Spleen (tissue), 11 donors: ENCODE results near the gene LRCH4. TPM values are rescaled to one million over a fixed set of nuclear protein-coding genes. Genes with fewer than 3 reads are reported as not detected.

Experiments used
- DNase-seq: peaks from one replicate; pipeline ENCODE4 v3.0.0-alpha.2; 2020
- H3K27ac ChIP-seq, 8 donors: fragments of 200-600 bp; sonication (generic) in 7 of 8; 1 replicate in 4 of 8; 2 replicates in 4 of 8; pipeline versions ENCODE4 v1.5.0 to v1.8.0; 2016 to 2021; ENCODE audit warnings: inconsistent platforms in 4 of 8, mild to moderate bottlenecking in 4 of 8, moderate library complexity in 1 of 8
- H3K27me3 ChIP-seq, 7 donors: fragments of 200-600 bp; sonication (generic) in 6 of 7; replicated peaks in 1 of 7; 1 replicate in 4 of 7; 2 replicates in 3 of 7; pipeline versions ENCODE4 v1.5.0 to v1.8.0; 2016 to 2021; ENCODE audit warnings: inconsistent platforms in 3 of 7, mild to moderate bottlenecking in 1 of 7
- H3K36me3 ChIP-seq, 6 donors: fragments of 200-600 bp; sonication (generic) in 5 of 6; 1 replicate in 4 of 6; 2 replicates in 2 of 6; pipeline versions ENCODE4 v1.5.0 to v1.8.0; 2016 to 2021; ENCODE audit warnings: inconsistent platforms in 2 of 6
- H3K4me1 ChIP-seq, 6 donors: fragments of 200-600 bp; sonication (generic) in 5 of 6; 1 replicate in 3 of 6; 2 replicates in 3 of 6; pipeline versions ENCODE4 v1.5.0 to v1.8.0; 2016 to 2021; ENCODE audit warnings: inconsistent platforms in 3 of 6
- H3K4me3 ChIP-seq, 8 donors: fragments of 200-600 bp; sonication (generic) in 7 of 8; 1 replicate in 4 of 8; 2 replicates in 4 of 8; pipeline versions ENCODE4 v1.5.0 to v1.8.0; 2016 to 2021; ENCODE audit warnings: inconsistent platforms in 4 of 8, mild to moderate bottlenecking in 4 of 8, moderate library complexity in 2 of 8
- H3K9me3 ChIP-seq, 8 donors: fragments of 200-600 bp; sonication (generic) in 7 of 8; 1 replicate in 4 of 8; 2 replicates in 4 of 8; pipeline versions ENCODE4 v1.5.0 to v1.8.0; 2016 to 2021; ENCODE audit warnings: inconsistent platforms in 4 of 8
- POLR2A ChIP-seq, 3 donors: fragments of 450-650 bp; IDR thresholded peaks; one replicate each; pipeline ENCODE4 v1.5.1; 2017; ENCODE audit warnings: antibody characterized with exemption in 3 of 3, mild to moderate bottlenecking in 1 of 3
- POLR2AphosphoS5 ChIP-seq, 3 donors: sonication (generic); formaldehyde crosslinking; IDR thresholded peaks; one replicate each; pipeline ENCODE4 v1.5.1; 2017; ENCODE audit warnings: antibody characterized with exemption in 3 of 3
- WGBS, 5 donors: extraction: QIAGEN DNeasy Blood & Tissue Kit in 3 of 5; methylation state at CpG; one replicate each; pipeline versions ENCODE4 v1.1.5 to v1.1.7; 2013 to 2018; 5-methylcytosine and 5-hydroxymethylcytosine counted together
- intact Hi-C: fragments of 100-400 bp; cut with DNase I; formaldehyde crosslinking; loops from one replicate; pipeline ENCODE4 v1.15.0; 2023; ENCODE audit warnings: low total_unique reads
- polyA plus RNA-seq, 3 donors: library from polyadenylated mRNA; stranded (reverse); fragments of 200-250 nt; gene quantifications; one replicate each; pipeline ENCODE4 v1.2.1, GENCODE V29; 2013
- total RNA-seq, 7 donors: library from RNA; depleted of rRNA in 3 of 7; stranded (reverse); fragments of >200 nt in 3 of 7; fragmentation: NEBNext Ultra II Directional in 4 of 7; extraction: Animal tissue kit (Norgen Biotek cat#: 25700) in 4 of 7; gene quantifications; one replicate each; pipeline versions ENCODE4 v1.1.0 to v1.2.1, GENCODE V29; 2016 to 2021
- TF ChIP-seq, protein P1 (sequence below), 11 experiments: fragments of 200-600 bp in 7 of 11; fragments of 450-650 bp in 4 of 11; sonication (generic) in 4 of 11; IDR thresholded peaks in 8 of 11; conservative IDR thresholded peaks in 3 of 11; 1 replicate in 7 of 11; 2 replicates in 4 of 11; pipeline versions ENCODE4 v1.4.0 to v1.8.0; 2016 to 2021; ENCODE audit warnings: antibody characterized with exemption in 11 of 11, inconsistent platforms in 4 of 11, mild to moderate bottlenecking in 1 of 11
- donor health status: healthy with polysubstance abuse.
- donor health status: DM: no; HTN: no; CAD: no; lungs with moderate emphysema.
- donor health status: DM: no; HTN: no; CAD: no.
- donor health status: Bipolar disorder and iron deficiency.
- donor health status: healthy.
- donor health status: DM: no; HTN: no; CAD: no.
- donor health status: DM: yes; HTN: yes; CAD: no.

LRCH4 gene
- total and polyA plus RNA-seq, 10 donors = 145 to 333 (median 197) TPM

DNA sequence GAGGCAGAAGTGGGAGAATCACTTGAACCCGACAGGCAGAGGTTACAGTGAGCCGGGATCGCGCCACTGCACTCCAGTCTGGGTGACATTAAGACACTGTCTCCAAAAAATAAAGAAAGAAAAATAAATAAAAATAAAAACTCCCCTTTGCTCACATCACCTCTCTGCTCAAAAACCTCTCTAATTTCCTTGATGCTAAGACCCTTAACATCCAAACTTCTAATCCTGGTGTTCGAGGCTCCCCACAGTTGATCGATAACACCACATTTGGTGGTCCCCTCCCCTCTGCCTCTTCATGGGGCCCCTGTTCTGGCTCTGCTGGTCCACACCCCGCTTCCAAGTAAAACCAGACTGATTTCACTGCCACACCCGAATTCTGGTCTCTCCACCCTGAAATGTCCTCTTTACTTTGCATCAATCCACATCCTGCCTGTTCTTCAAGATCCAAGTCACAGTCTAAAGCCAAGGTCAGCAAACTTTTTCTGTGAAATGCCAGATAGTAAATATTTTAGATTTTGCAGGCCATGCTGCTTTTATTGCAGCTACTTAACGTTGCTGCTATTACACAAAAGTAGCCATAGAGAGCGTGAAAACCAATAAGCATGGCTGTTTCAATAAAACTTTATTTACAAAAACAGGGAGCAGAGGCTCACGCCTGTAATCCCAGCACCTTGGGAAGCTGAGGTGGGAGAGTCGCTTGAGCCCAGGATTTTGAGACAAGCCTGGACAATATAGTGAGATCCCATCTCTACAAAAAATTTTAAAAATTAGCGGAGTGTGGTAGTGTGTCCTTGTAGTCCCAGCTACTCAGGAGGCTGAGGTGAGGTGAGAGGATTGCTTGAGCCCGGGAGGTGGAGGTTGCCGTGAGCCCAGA is 38.3 kb upstream of the LRCH4 start:
- H3K36me3 ChIP-seq = peaks cover 0 to 13% (median 0%) of the 10 kb centered on the region in 6 donors
- TF ChIP-seq POLR2A (IDR thresholded peaks at IDR 0.05) (no peak), POLR2AphosphoS5 (IDR thresholded peaks at IDR 0.05) (no peak)
- TF ChIP-seq, protein P1, sequence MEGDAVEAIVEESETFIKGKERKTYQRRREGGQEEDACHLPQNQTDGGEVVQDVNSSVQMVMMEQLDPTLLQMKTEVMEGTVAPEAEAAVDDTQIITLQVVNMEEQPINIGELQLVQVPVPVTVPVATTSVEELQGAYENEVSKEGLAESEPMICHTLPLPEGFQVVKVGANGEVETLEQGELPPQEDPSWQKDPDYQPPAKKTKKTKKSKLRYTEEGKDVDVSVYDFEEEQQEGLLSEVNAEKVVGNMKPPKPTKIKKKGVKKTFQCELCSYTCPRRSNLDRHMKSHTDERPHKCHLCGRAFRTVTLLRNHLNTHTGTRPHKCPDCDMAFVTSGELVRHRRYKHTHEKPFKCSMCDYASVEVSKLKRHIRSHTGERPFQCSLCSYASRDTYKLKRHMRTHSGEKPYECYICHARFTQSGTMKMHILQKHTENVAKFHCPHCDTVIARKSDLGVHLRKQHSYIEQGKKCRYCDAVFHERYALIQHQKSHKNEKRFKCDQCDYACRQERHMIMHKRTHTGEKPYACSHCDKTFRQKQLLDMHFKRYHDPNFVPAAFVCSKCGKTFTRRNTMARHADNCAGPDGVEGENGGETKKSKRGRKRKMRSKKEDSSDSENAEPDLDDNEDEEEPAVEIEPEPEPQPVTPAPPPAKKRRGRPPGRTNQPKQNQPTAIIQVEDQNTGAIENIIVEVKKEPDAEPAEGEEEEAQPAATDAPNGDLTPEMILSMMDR (IDR thresholded peaks at IDR 0.05 in 8 of 11, conservative IDR thresholded peaks at IDR 0.05 in 3 of 11) = no peak
- H3K4me3 ChIP-seq = no peak overlapping the region
- peaks cover 4 to 19% (median 12%) of the 10 kb centered on the region in 6 donors for H3K4me1 ChIP-seq
- no peak for DNase-seq
- no peak overlapping the region for H3K27ac ChIP-seq
- intact Hi-C loops = no loop called here
- H3K27me3 ChIP-seq = peaks cover 0 to 6% (median 0%) of the 10 kb centered on the region in 7 donors
- WGBS, 5 donors = 83 to 94% (median 87%) methylated on average over 15 of the region's 15 CpGs
- H3K9me3 ChIP-seq = no peaks in the 10 kb centered on the region

DNA sequence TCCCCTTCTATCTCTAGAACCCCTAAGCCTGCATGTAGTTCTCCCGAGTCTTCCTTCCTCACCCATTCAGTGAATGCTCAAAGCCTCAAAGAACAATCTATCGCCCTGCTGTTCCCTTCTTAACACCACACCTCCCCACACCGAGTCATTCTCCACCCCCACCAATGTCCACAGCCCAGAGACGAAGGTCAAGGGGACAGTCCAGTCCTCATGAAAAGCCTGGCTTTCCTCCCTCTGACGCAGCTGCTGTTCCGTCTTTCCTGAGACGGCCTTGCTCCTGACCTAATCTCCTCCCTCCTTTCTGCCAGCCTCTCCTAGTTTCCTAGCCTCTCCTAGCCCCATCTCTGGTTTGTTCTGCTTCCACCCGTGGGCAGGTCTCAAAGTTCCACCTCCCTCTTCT is 35.6 kb upstream of the LRCH4 start:
- WGBS, 5 donors = 71 to 85% (median 80%) methylated on average over 8 of the region's 8 CpGs
- Histone ChIP-seq H3K9me3 (no peaks in the 10 kb centered on the region), H3K36me3 (peaks cover 0 to 13% (median 0%) of the 10 kb centered on the region in 6 donors), H3K4me3 (no peak overlapping the region), H3K4me1 (peaks cover 4 to 9% (median 5%) of the 10 kb centered on the region in 6 donors), H3K27me3 (no peaks in the 10 kb centered on the region), H3K27ac (no peak overlapping the region)
- intact Hi-C loops = no loop called here
- DNase-seq = no peak
- no peak for TF ChIP-seq POLR2AphosphoS5 (IDR thresholded peaks at IDR 0.05)
- TF ChIP-seq, protein P1 (IDR thresholded peaks at IDR 0.05 in 8 of 11, conservative IDR thresholded peaks at IDR 0.05 in 3 of 11) = no peak
- no peak for TF ChIP-seq POLR2A (IDR thresholded peaks at IDR 0.05)

DNA sequence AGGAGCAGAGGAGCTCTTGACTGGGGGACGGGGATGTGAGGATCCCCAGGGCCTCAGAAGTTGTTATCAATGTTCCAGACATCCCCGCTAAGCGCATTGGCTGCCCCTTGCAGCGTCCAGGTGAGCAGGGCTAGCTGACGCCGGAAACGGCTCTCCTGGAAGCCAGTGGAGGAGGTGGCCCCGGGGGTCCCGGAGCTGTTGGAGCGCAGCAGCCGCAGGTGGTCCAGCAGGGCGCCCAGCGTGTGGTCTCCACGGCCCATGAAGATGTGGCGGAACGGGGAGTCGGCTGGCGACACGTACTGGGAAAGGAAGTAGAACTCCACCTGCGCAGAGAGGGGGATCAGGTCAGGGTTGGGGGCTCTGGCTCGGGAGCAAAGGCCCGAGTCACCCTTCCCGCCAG is 34.9 kb upstream of the LRCH4 start:
- WGBS, 5 donors = 86 to 96% (median 93%) methylated on average over 20 to 23 of the region's 23 CpGs
- H3K36me3 ChIP-seq = peaks cover 0 to 18% (median 0%) of the 10 kb centered on the region in 6 donors

DNA sequence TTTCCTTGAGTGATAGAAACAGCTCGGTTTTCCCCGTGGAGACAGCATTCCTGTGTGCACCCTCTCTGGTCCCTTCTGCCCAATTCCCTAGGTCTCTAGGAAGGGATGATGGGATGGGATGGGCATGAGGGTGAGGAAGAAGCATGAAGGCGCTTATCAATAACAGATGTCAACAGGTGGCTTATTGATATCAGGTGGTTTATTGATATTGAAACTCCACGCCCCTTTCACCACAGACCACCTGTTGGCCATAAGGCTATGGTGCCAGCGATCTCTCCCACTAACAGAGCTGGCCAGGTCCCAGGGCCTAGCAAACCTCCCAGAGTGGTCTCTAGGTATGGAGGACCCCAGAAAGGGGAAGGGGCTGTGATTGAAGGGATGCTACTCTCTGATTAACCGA is 34.3 kb upstream of the LRCH4 start:
- no peaks in the 10 kb centered on the region for H3K9me3 ChIP-seq
- TF ChIP-seq POLR2AphosphoS5 (IDR thresholded peaks at IDR 0.05) (no peak), POLR2A (IDR thresholded peaks at IDR 0.05) (no peak)
- TF ChIP-seq, protein P1 (IDR thresholded peaks at IDR 0.05 in 8 of 11, conservative IDR thresholded peaks at IDR 0.05 in 3 of 11) = no peak
- no peaks in the 10 kb centered on the region for H3K27me3 ChIP-seq
- intact Hi-C loops = no loop called here
- no peak overlapping the region for H3K27ac ChIP-seq
- H3K4me1 ChIP-seq = no peaks in the 10 kb centered on the region
- WGBS, 5 donors = 81 to 93% (median 92%) methylated on average over 6 of the region's 6 CpGs
- no peak for DNase-seq
- no peak overlapping the region for H3K4me3 ChIP-seq
- H3K36me3 ChIP-seq = peaks cover 0 to 24% (median 1%) of the 10 kb centered on the region in 6 donors

More for the DNA sequence above, 34.9 kb upstream of the LRCH4 start:
- intact Hi-C loops = no loop called here
- no peak for DNase-seq
- TF ChIP-seq POLR2AphosphoS5 (IDR thresholded peaks at IDR 0.05) = no peak
- TF ChIP-seq, protein P1 (IDR thresholded peaks at IDR 0.05 in 8 of 11, conservative IDR thresholded peaks at IDR 0.05 in 3 of 11) = no peak
- TF ChIP-seq POLR2A (IDR thresholded peaks at IDR 0.05) = no peak
- Histone ChIP-seq H3K27ac (no peak overlapping the region), H3K9me3 (no peaks in the 10 kb centered on the region), H3K27me3 (no peaks in the 10 kb centered on the region), H3K4me1 (peaks cover 0 to 2% (median 0%) of the 10 kb centered on the region in 6 donors), H3K4me3 (no peak overlapping the region)
